Measurements from ENCODE around the gene PRKN. TPM values are rescaled to one million over a fixed set of nuclear protein-coding genes. Genes with fewer than 3 reads are reported as not detected.

PRKN gene
- total and polyA plus RNA-seq, 9 of the 15 experiments (the other 6 are each of a cell fraction or from before 2014, with no cell fraction given) = 0.03 to 0.96 (median 0.15) TPM; not detected in 2

DNA sequence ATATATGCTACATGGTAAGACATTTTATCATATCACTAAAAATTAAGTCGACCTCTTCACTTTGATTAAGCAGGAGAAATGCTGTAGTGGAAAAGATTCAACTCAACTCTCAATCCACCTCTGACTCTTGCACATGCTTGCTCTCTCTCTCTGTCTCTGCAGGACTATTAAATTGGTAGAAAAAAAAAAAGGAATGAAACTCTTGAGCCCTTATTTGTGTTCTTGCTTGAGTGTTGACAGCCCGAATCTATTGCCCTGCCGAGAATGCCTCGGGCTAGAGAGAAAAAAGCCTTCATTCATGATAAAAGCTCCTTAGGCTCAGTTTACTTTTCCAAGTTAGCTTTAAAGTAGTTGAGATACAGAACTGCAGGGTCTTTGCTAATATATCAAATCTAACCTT is 722.2 kb downstream of the PRKN start:
- H3K36me3 ChIP-seq (ENCODE audit: control insufficient read depth, insufficient read depth, low read length) = no peaks in the 10 kb centered on the region
- no peaks in the 10 kb centered on the region for H3K79me2 ChIP-seq (ENCODE audit: control insufficient read depth, insufficient read depth, low read length)
- no peaks in the 10 kb centered on the region for H3K9me1 ChIP-seq (ENCODE audit: control insufficient read depth, insufficient read depth, low read length)
- DNase-seq (ENCODE audit: extremely low read depth in 1 of 4, low spot score in 3 of 4) (no peak), ATAC-seq (no peak), FAIRE-seq (no peak)
- no peak overlapping the region for H2AFZ ChIP-seq (ENCODE audit: low read depth, low read length)
- H4K20me1 ChIP-seq (replicated peaks; ENCODE audit: control insufficient read depth, insufficient read depth, low read length) = no peaks in the 10 kb centered on the region
- intact Hi-C loops (cut with micrococcal nuclease) = no loop called here
- H3K4me3 ChIP-seq = no peak overlapping the region
- ChIA-PET CTCF (ENCODE audit: low intra/inter-chr PET ratio) (no interaction called here), POLR2A (no interaction called here)
- H3K27me3 ChIP-seq (ENCODE audit: control insufficient read depth in 2 of 2, insufficient read depth in 2 of 2, low read length in 2 of 2) = no peaks in the 10 kb centered on the region
- BruUV-seq (replicated peaks) = no TSS peak
- TF ChIP-seq ZNF165 (CRISPR knock-in tag; IDR thresholded peaks at IDR 0.05; ENCODE audit: borderline replicate concordance) = no peak
- TF ChIP-seq, protein P1, sequence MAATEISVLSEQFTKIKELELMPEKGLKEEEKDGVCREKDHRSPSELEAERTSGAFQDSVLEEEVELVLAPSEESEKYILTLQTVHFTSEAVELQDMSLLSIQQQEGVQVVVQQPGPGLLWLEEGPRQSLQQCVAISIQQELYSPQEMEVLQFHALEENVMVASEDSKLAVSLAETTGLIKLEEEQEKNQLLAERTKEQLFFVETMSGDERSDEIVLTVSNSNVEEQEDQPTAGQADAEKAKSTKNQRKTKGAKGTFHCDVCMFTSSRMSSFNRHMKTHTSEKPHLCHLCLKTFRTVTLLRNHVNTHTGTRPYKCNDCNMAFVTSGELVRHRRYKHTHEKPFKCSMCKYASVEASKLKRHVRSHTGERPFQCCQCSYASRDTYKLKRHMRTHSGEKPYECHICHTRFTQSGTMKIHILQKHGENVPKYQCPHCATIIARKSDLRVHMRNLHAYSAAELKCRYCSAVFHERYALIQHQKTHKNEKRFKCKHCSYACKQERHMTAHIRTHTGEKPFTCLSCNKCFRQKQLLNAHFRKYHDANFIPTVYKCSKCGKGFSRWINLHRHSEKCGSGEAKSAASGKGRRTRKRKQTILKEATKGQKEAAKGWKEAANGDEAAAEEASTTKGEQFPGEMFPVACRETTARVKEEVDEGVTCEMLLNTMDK (IDR thresholded peaks at IDR 0.05; ENCODE audit: borderline replicate concordance, insufficient read depth, low read depth, low read length, poor library complexity, severe bottlenecking) = no peak
- TF ChIP-seq, protein P2, sequence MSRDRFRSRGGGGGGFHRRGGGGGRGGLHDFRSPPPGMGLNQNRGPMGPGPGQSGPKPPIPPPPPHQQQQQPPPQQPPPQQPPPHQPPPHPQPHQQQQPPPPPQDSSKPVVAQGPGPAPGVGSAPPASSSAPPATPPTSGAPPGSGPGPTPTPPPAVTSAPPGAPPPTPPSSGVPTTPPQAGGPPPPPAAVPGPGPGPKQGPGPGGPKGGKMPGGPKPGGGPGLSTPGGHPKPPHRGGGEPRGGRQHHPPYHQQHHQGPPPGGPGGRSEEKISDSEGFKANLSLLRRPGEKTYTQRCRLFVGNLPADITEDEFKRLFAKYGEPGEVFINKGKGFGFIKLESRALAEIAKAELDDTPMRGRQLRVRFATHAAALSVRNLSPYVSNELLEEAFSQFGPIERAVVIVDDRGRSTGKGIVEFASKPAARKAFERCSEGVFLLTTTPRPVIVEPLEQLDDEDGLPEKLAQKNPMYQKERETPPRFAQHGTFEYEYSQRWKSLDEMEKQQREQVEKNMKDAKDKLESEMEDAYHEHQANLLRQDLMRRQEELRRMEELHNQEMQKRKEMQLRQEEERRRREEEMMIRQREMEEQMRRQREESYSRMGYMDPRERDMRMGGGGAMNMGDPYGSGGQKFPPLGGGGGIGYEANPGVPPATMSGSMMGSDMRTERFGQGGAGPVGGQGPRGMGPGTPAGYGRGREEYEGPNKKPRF (IDR thresholded peaks at IDR 0.05; ENCODE audit: low read depth, low read length) = no peak
- no peak for TF ChIP-seq HSF4 (CRISPR knock-in tag; IDR thresholded peaks at IDR 0.05; ENCODE audit: borderline replicate concordance)
- no peak for TF ChIP-seq PHTF2 (CRISPR knock-in tag; IDR thresholded peaks at IDR 0.05)
- no peak for TF ChIP-seq ZNF707 (CRISPR knock-in tag; conservative IDR thresholded peaks at IDR 0.05)
- no peak for TF ChIP-seq NCOA2 (IDR thresholded peaks at IDR 0.05; ENCODE audit: partially characterized antibody in 2 of 2)
- TF ChIP-seq ILK (tag; IDR thresholded peaks at IDR 0.05; ENCODE audit: borderline replicate concordance, low read depth) = no peak
- TF ChIP-seq, protein P3, sequence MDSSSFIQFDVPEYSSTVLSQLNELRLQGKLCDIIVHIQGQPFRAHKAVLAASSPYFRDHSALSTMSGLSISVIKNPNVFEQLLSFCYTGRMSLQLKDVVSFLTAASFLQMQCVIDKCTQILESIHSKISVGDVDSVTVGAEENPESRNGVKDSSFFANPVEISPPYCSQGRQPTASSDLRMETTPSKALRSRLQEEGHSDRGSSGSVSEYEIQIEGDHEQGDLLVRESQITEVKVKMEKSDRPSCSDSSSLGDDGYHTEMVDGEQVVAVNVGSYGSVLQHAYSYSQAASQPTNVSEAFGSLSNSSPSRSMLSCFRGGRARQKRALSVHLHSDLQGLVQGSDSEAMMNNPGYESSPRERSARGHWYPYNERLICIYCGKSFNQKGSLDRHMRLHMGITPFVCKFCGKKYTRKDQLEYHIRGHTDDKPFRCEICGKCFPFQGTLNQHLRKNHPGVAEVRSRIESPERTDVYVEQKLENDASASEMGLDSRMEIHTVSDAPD (CRISPR knock-in tag; IDR thresholded peaks at IDR 0.05) = no peak
- no peak for TF ChIP-seq SMC3 (conservative IDR thresholded peaks at IDR 0.05; ENCODE audit: insufficient read depth, low read depth, low read length)
- TF ChIP-seq, protein P4, sequence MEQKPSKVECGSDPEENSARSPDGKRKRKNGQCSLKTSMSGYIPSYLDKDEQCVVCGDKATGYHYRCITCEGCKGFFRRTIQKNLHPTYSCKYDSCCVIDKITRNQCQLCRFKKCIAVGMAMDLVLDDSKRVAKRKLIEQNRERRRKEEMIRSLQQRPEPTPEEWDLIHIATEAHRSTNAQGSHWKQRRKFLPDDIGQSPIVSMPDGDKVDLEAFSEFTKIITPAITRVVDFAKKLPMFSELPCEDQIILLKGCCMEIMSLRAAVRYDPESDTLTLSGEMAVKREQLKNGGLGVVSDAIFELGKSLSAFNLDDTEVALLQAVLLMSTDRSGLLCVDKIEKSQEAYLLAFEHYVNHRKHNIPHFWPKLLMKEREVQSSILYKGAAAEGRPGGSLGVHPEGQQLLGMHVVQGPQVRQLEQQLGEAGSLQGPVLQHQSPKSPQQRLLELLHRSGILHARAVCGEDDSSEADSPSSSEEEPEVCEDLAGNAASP (IDR thresholded peaks at IDR 0.05) = no peak
- WGBS (ENCODE audit: insufficient coverage, low coverage, missing lambda C conversion rate) = 2% methylated on average over 4 of the region's 4 CpGs
- no peak overlapping the region for H3K27ac ChIP-seq (ENCODE audit: extremely low read depth, low read depth, low read length)
- H3K4me2 ChIP-seq (ENCODE audit: insufficient read depth, low read length) = no peak overlapping the region
- in situ Hi-C loops (cut with MboI) = no loop called here
- H3K9me3 ChIP-seq (replicated peaks; ENCODE audit: control insufficient read depth, insufficient read depth, low read depth, low read length) = no peaks in the 10 kb centered on the region; the same call in 1 of the 2 replicates
- H3K4me1 ChIP-seq (replicated peaks in 1 of 2; ENCODE audit: control insufficient read depth in 2 of 2, insufficient read depth in 2 of 2, low read length in 2 of 2) = no peaks in the 10 kb centered on the region
- no peak overlapping the region for H3K9ac ChIP-seq (ENCODE audit: insufficient read depth in 1 of 2, low read depth in 2 of 2, low read length in 2 of 2)
